GM18498 (cell line): ENCODE measurements around the gene REM2.

ENCODE experiments used
- ATAC-seq: cut with Tn5 transposase; IDR thresholded peaks from one replicate; pipeline ENCODE4 v1.9.1; 2021; ENCODE audit warnings: mild to moderate bottlenecking, moderate library complexity; ENCODE audit not compliant: unreplicated experiment

REM2 gene

DNA sequence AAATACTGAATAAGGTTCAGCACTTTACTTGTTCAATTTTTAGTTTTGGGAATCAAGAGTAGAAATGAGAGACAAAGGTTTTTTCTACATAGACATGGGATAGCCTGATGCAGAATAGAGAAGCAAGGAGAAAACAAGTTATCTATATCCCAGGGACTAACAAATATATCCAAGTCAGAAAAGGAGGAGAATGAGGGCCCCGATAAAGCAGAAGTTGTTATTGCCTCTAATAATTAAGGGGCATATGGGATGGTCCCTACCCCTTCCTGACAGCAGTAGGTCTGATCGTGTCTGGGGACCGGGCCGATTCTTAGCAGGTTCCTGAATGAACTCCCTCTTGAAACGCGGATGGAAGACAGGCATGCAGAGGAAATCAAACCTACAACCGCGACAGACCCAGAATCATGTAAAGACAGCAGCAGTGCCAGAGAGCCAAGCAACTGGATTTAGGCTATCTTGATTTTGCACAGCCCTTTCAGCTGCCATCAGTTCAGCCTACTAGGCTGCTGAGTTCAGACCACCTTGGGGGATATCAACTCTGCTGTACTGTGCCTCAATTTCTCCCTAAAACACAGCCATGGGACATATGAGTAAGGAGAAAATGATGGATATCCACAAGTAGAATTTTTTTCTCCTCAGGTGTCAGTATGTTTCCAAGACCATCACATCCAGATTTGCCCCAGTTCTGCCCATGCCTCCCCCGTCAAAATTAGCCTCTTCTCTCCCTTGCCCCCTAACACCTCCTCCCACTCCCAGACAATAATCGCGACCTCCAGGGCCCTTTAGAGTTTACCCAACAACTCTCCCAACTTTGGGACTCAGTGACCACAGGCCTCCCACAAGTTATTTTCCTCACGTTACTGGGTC is 45.4 kb downstream of the REM2 start:
- no peak for ATAC-seq

DNA sequence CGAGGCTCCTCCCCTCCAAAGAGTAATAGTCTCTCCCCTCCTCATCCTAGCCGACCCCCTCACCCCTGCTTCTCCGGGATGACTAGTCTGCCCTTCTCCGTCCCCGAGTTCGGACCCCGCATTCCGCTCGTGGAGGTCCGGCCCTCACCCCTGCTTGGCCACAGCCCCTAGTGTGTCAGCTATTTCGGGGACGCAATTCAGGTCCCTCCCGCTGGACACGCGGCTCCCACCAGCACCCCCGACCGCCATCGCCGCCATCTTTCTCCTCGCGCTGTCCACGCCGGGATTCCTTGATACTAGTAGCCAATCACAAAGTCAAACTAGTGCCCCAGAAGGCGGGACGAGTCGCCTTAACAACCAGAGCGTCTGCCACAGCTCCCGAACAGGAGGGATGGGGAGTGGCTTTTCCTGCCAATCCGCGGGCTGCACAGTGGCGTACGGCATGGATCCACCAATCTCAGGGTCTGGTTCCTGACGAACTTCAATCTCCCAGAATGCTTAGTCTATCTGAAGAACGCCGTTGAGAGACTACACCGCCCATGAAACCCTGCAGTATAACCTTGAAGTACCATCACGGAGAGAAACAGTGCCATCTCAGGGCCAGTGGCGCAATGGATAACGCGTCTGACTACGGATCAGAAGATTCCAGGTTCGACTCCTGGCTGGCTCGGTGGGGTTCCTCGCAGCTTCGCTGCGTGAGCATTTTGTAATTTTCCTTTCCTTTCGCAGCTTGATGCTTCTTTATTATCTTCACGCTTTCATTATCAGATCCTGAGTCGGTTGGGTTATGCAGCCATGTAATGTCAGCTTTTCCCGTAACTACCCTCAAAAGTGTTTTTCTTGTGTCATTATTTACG is 46.3 kb downstream of the REM2 start, which contains the start of gene PRMT5:
Gene PRMT5, minus strand, starts transcription at position 273 of the 857 bp plus-strand sequence. Its CDS starts 15 bp downstream, at position 258.
- peak; percentile 90 for ATAC-seq

DNA sequence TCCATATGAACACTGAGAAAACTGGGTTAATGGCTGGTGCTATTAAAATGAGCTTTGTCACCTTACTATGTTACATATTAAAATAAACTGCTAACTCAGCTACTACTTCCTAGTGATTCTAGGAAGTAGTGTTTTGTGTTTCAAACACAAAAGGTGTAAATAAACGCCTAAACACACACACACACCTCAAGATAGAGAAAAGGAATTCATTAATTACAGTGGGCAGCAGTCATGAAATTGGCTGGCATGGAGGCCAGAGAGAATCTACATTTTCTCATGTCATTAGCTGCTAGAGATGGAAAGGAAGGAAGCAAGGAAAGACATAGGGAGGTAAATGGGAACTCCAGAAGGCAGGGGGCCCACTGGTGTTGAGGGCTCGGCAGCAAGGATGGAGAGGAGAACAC is 46.9 kb downstream of the REM2 start:
- ATAC-seq, result no peak

DNA sequence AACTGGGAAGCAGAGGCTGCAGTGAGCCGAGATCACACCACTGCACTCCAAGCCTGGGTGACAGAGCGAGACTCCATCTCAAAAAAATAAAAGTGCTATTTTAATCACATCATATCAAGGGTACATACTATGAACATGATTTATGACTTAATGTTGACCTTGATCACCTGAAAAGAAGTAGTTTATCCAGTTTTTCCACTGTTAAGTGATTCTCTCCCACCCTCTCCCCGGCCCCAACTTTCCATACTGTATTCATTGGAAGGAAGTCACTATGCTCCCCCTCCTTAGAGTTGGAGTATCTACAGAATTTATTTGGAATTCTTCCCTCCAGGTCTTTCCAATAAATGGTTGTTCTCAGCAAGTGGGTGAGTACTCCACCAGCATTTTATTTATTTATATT is 49.1 kb downstream of the REM2 start:
- no peak for ATAC-seq

DNA sequence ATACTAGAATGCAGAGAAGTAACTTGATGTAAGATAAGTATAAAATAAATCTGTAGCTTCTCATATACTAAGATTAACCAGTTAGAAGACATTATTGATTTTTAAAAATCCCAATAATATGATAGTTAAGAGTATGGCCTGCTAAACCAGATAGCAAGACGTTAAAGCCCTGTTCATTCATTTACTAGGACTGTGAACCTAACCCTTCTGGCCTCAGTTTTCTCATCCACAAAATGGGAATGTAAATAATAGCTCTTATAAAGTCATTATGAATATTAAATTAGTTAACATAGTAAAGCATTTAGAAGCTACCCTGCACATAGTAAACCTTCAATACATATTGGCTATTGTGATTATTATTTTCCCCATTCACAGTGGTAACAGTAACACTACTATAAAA is 52.1 kb downstream of the REM2 start:
- no peak for ATAC-seq
